IMR-90 (cell line): ENCODE data around the gene PRR19.

Experiments used
- CEBPB ChIP-seq: IDR thresholded peaks from 2 replicates; pipeline ENCODE4 v1.6.1; 2012; ENCODE audit warnings: low read depth, low read length, improper control_type of control experiment
- CHD1 ChIP-seq: IDR thresholded peaks from 2 replicates; pipeline ENCODE4 v1.6.1; 2012; ENCODE audit warnings: low read depth, low read length, improper control_type of control experiment
- CTCF ChIP-seq: conservative IDR thresholded peaks from 2 replicates; pipeline ENCODE4 v1.5.1; 2012; ENCODE audit warnings: mild to moderate bottlenecking, low read depth, low read length, improper control_type of control experiment
- ELK1 ChIP-seq: fragments of 150-350 bp; IDR thresholded peaks from 2 replicates; pipeline ENCODE4 v1.6.1; 2016; ENCODE audit warnings: low read depth, mild to moderate bottlenecking, low read length, moderate library complexity, borderline replicate concordance
- MAFK ChIP-seq: IDR thresholded peaks from 2 replicates; pipeline ENCODE4 v1.6.1; 2012; ENCODE audit warnings: low read depth, low read length, improper control_type of control experiment
- MAZ ChIP-seq: IDR thresholded peaks from 2 replicates; pipeline ENCODE4 v1.6.1; 2012; ENCODE audit warnings: low read depth, mild to moderate bottlenecking, low read length, improper control_type of control experiment, moderate library complexity, borderline replicate concordance
- MXI1 ChIP-seq: IDR thresholded peaks from 2 replicates; pipeline ENCODE4 v1.6.1; 2012; ENCODE audit warnings: low read depth, mild to moderate bottlenecking, low read length, moderate library complexity, borderline replicate concordance
- POLR2A ChIP-seq: IDR thresholded peaks from 2 replicates; pipeline ENCODE4 v1.6.1; 2012; ENCODE audit warnings: mild to moderate bottlenecking, low read depth, low read length
- RAD21 ChIP-seq: IDR thresholded peaks from 2 replicates; pipeline ENCODE4 v1.6.1; 2012; ENCODE audit warnings: low read length, improper control_type of control experiment
- RCOR1 ChIP-seq: IDR thresholded peaks from 2 replicates; pipeline ENCODE4 v1.6.1; 2012; ENCODE audit warnings: mild to moderate bottlenecking, low read length, improper control_type of control experiment; ENCODE audit not compliant: insufficient replicate concordance
- SMC3 ChIP-seq: fragments of 150-350 bp; IDR thresholded peaks from 2 replicates; pipeline ENCODE4 v1.6.1; 2016; ENCODE audit warnings: low read depth, mild to moderate bottlenecking, antibody characterized with exemption, low read length, moderate library complexity
- USF2 ChIP-seq: fragments of 150-350 bp; IDR thresholded peaks from 2 replicates; pipeline ENCODE4 v1.6.1; 2017; ENCODE audit warnings: mild to moderate bottlenecking, antibody characterized with exemption, low read length, low read depth

- TF ChIP-seq CTCF (no peak), POLR2A (no peak), SMC3 (no peak), CEBPB (no peak), USF2 (no peak; the same call in 1 of the 2 replicates), MAZ (no peak), CHD1 (no peak), MXI1 (no peak), MAFK (no peak), RCOR1 (no peak), RAD21 (no peak), ELK1 (no peak)
Observed at GRCh38 chr19:42316223-42317211, 14.6 kb downstream of the PRR19 start.
